NCI-H510A treated with DMSO at 0.1 percent for 48 hours (cell line): Measurements from ENCODE around the gene TNPO1.
A peak's percentile ranks its signal among the peaks of the same experiment; 100 is the strongest.
"Not testable (repeated sequence)": the region's sequence is repeated elsewhere in the genome, so short reads cannot be mapped to it uniquely, and the experiment has no call there.

Experiments used
- DNase-seq: peaks from one replicate; lab custom pipeline; 2025; lab: John Stamatoyannopoulos, UW

The TNPO1 gene

DNA sequence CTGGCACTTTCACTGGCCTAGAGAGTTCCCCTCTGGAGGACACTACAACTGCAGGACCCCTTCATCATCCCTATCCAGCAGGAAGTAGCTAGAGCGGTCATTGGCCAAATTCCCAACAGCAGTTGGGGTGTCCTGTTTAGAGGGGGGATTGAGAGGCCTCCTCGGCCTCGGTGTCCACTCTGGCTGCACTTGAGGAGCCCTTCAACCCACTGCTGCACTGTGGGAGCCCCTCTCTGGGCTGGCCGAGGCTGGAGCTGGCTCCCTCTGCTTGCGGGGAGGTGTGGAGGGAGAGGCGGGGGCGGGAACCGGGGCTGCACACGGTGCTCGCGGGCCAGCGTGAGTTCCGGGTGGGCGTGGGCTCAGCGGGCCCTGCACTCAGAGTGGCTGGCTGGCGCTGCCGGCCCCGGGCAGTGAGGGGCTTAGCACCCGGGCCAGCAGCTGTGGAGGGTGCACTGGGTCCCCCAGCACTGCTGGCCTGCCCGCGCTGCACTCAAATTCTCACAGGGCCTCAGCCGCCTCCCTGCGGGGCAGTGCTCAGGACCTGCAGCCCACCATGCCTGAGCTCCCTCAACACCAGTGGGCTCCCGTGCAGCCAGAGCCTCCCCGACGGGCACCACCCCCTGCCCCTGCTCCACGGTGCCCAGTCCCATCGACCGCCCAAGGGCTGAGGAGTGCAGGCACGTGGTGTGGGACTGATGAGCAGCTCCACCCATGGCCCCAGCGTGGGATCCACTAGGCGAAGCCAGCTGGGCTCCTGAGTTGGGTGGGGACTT, 118.7 kb downstream of the TNPO1 start:
- DNase-seq, result not testable (repeated sequence)

DNA sequence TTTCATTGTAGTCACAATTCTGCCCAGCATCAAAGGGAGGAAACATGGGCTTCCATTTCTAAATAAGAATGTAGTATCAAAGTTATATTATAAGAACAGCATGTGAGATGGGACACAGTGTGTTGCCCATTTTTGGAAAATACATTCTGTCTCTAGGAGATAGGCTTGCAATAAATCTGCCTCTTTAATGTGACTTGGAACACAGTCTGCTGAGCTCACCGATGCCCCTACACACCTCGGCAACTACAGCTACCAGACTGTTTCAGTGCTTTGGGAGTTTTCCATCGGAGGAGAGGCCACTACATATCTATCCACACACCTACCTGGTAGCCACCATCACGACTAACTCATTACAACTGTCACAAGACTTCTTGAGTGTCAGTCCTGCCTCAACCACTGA, 120.4 kb downstream of the TNPO1 start:
- no peak for DNase-seq

GRCh38 chr5:72937517-72938061, 121.1 kb downstream of the TNPO1 start:
- DNase-seq, result no peak

- DNase-seq, result no peak
Measured at GRCh38 chr5:72938206-72938605, 121.7 kb downstream of the TNPO1 start.

DNA sequence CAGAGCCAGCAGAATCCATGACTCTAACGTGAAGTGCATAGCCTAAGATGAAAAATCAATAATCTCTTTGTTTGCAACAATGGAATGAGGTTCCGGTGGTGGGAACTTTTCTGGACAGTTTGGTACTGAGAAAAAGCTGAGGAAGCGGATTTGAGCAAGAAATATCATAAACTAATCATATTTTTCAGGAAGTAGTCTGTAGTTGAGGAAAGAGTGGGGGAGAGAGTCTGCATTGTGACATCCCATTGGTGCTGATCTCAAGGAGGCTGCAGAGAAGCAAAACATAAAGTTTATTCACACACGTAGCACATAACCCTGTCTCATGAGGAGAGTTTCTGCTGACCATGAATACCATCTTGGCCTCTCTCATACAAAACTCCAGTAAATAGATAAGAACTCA, 123.6 kb downstream of the TNPO1 start:
- DNase-seq, result no peak

- no peak for DNase-seq
Measured at GRCh38 chr5:72943307-72943706, 126.8 kb downstream of the TNPO1 start.

GRCh38 chr5:72947498-72947897, 131.0 kb downstream of the TNPO1 start:
- DNase-seq, result no peak

GRCh38 chr5:72949481-72949880, 133.0 kb downstream of the TNPO1 start:
- DNase-seq, result no peak

- no peak for DNase-seq
Measured at GRCh38 chr5:72951671-72952468, 135.4 kb downstream of the TNPO1 start.

DNA sequence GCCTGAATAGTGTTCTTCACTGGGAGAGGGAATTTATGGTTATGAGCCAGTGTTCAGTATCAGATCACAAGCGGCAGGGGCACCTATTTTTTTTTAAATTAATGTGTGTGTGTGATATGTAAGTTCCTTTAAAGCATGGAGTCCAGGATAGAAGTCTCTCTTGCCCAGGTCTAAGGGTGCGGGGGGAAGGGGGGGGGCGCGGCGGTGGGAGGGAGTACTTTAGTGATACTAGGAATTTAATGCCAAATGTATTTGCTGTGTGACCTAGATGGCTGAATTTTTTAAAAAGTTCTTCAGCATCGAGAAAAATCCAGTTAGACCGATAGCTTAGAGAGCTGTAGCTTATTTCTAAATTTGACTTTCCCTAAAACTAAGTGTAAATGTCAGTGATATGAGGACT, 137.9 kb downstream of the TNPO1 start:
- no peak for DNase-seq

GRCh38 chr5:72955143-72955767, 138.8 kb downstream of the TNPO1 start:
- no peak for DNase-seq

DNA sequence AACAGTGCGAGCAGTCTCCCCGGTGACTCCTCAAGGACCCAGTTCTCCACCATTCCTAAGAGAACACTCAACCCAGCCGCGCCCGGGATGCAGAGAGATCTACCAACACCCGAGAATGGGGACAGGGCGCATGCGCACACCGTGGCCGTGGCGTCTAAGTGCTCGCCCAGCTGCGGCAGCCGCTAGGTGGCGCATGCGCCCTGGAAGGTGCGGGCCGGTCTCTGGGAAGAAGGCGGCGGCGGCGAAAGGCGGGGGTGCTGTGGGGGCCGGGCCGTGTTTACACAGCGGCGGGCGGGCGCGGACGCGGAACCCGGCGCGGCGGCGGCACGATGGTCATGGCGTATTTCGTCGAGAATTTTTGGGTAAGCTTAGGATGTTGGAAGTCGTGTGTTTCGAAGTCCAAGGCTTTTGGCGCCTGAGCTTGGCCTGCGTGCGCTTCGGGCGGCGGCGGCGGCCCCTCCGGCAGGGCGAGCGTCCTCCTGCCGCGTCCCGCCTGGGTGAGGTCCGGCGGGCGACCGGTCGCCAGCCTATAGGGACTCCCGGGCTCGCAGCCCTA, 139.4 kb downstream of the TNPO1 start, which contains the start of gene FCHO2:
Gene FCHO2 (plus strand): TSS at position 274 of the 556 bp plus-strand sequence. CDS start 56 bp downstream, at position 330.
- peak; percentile 89 for DNase-seq

- DNase-seq, result peak; percentile 24
Measured at GRCh38 chr5:72956324-72957140, 140.1 kb downstream of the TNPO1 start.

DNA sequence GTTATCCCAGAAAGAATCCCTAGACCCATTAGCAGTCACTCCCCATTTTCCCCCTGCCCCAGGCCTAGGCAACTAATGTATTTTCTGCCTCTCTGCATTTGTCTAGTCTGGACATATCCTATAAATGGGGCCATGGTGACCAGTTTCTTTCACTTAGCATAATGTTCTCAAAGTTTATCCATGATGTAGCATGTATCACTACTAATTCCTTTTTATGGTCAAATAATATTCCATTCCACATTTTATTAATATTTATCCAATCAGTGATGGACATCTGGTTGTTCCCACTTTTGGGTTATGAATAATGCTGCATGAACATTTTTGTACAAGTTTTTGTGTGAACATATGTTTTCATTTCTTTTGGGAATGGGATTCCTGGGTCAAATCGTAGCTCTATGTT, 140.9 kb downstream of the TNPO1 start:
- DNase-seq, result no peak

DNA sequence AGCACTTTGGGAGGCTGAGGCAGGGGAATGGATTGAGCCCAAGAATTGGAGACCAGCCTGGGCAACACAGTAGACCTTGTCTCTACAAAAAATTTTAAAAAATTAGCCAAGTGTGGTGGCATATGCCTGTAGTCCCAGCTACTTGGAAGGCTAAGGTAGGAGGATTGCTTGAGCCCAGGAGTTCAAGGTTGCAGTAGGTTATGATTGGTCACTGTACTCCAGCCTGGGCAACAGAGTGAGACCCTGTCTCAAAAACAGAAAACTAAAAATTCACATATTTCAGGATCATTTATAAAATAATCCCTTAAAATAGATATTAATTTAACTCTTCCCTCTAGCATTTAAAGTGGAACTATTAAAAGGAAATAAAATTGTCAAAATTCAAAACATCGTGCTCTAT, 142.8 kb downstream of the TNPO1 start:
- DNase-seq, result no peak
